ENCODE measurements around the gene IQCK. TPM values are rescaled to one million over a fixed set of nuclear protein-coding genes. Genes with fewer than 3 reads are reported as not detected.

IQCK gene
- total and polyA plus RNA-seq, 2 donors (not counting 1 experiment from before 2014, with no cell fraction given), result 4.6 to 9.9 TPM

DNA sequence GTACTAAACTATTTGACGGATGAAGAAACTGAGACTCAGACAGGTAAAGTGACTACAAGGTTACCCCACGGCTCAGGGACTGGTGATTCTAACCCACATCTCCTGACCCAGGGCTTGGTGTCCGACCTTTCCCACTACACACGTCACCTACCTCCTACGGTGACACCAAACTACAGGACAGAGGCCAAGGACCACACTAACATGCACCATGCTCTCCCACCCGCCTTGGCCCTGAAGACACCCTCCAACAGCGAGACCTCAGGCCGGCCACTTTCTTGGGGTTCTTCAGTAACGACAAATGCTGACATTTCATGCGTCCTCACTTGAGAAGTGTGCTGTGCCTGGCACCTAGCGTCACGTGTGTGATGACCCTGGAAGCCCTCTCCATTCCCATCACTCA is 6.4 kb upstream of the IQCK start:
- H3K4me2 ChIP-seq (ENCODE audit: extremely low read depth, insufficient read depth, low read length), result no peak overlapping the region
- H3K4me1 ChIP-seq (ENCODE audit: control insufficient read depth, extremely low read depth, insufficient read depth, low read length), result no peaks in the 10 kb centered on the region
- no peaks in the 10 kb centered on the region for H3K9me3 ChIP-seq (ENCODE audit: control insufficient read depth, insufficient read depth, low read depth, low read length)
- H3K79me2 ChIP-seq (ENCODE audit: control insufficient read depth, insufficient read depth, low read length), result peaks cover 19% of the 10 kb centered on the region
- no peaks in the 10 kb centered on the region for H4K20me1 ChIP-seq (ENCODE audit: control insufficient read depth, extremely low read depth, insufficient read depth, low read length)
- no peak overlapping the region for H3K27ac ChIP-seq (ENCODE audit: insufficient read depth, low read length)
- no peak overlapping the region for H3K4me3 ChIP-seq (replicated peaks in 1 of 4; ENCODE audit: control extremely low read depth in 1 of 4, insufficient read depth in 1 of 4, low read depth in 3 of 4, low read length in 4 of 4)
- DNase-seq (ENCODE audit: low read depth in 2 of 2), result no peak
- no peak for TF ChIP-seq EZH2 (IDR thresholded peaks at IDR 0.05; ENCODE audit: low read length, missing control alignments)
- TF ChIP-seq, protein P1, sequence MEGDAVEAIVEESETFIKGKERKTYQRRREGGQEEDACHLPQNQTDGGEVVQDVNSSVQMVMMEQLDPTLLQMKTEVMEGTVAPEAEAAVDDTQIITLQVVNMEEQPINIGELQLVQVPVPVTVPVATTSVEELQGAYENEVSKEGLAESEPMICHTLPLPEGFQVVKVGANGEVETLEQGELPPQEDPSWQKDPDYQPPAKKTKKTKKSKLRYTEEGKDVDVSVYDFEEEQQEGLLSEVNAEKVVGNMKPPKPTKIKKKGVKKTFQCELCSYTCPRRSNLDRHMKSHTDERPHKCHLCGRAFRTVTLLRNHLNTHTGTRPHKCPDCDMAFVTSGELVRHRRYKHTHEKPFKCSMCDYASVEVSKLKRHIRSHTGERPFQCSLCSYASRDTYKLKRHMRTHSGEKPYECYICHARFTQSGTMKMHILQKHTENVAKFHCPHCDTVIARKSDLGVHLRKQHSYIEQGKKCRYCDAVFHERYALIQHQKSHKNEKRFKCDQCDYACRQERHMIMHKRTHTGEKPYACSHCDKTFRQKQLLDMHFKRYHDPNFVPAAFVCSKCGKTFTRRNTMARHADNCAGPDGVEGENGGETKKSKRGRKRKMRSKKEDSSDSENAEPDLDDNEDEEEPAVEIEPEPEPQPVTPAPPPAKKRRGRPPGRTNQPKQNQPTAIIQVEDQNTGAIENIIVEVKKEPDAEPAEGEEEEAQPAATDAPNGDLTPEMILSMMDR (conservative IDR thresholded peaks at IDR 0.05 in 1 of 2, IDR thresholded peaks at IDR 0.05 in 1 of 2; ENCODE audit: low read depth in 1 of 2, low read length in 2 of 2), result no peak
- H3K9ac ChIP-seq (ENCODE audit: insufficient read depth, low read length), result no peak overlapping the region
- peaks cover 19% of the 10 kb centered on the region for H3K36me3 ChIP-seq (ENCODE audit: control insufficient read depth, insufficient read depth, low read length)
- H2AFZ ChIP-seq (ENCODE audit: low read length), result no peak overlapping the region
- no peaks in the 10 kb centered on the region for H3K27me3 ChIP-seq (ENCODE audit: control insufficient read depth, insufficient read depth, low read length)

DNA sequence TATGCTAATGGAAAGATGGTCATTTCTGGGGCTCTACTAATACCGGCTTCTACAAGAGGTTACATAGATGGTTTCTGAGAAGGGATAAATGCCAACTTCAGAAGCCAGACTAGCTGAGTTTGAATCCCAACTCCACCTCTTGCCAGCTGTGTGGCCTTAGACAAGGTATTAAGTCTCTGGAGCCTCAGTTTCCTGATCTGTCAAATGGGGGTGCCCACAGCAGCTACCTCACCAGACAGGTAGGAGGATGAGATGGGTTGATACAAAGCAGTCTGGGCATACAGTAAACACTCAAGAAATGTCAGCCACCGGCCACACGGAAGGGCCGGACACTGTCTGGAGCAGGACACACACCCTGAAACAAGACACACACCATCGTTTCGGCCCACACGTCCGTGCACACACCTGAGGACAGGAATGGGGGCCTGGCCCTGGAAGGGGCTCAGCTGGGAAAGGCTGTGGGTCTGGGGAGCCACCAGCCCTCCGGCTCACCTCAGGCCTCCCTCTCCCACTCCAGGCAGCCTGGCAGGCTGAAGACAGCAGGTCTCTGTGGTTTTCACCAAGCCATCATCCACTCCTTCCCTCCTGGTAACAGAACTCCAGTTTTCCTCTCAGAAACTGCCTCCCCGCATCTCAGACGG is 5.5 kb upstream of the IQCK start:
- H3K9ac ChIP-seq (ENCODE audit: insufficient read depth, low read length), result no peak overlapping the region
- no peaks in the 10 kb centered on the region for H3K27me3 ChIP-seq (ENCODE audit: control insufficient read depth, insufficient read depth, low read length)
- H3K36me3 ChIP-seq (ENCODE audit: control insufficient read depth, insufficient read depth, low read length), result peaks cover 17% of the 10 kb centered on the region
- H3K79me2 ChIP-seq (ENCODE audit: control insufficient read depth, insufficient read depth, low read length), result peaks cover 26% of the 10 kb centered on the region
- no peak overlapping the region for H2AFZ ChIP-seq (ENCODE audit: low read length)
- no peak overlapping the region for H3K27ac ChIP-seq (ENCODE audit: insufficient read depth, low read length)
- H3K4me1 ChIP-seq (ENCODE audit: control insufficient read depth, extremely low read depth, insufficient read depth, low read length), result no peaks in the 10 kb centered on the region
- no peak overlapping the region for H3K4me3 ChIP-seq (replicated peaks in 1 of 4; ENCODE audit: control extremely low read depth in 1 of 4, insufficient read depth in 1 of 4, low read depth in 3 of 4, low read length in 4 of 4)
- no peak overlapping the region for H3K4me2 ChIP-seq (ENCODE audit: extremely low read depth, insufficient read depth, low read length)
- DNase-seq (ENCODE audit: low read depth in 2 of 2), result no peak
- no peak for TF ChIP-seq EZH2 (IDR thresholded peaks at IDR 0.05; ENCODE audit: low read length, missing control alignments)
- TF ChIP-seq, protein P1 (conservative IDR thresholded peaks at IDR 0.05 in 1 of 2, IDR thresholded peaks at IDR 0.05 in 1 of 2; ENCODE audit: low read depth in 1 of 2, low read length in 2 of 2), result no peak
- H3K9me3 ChIP-seq (ENCODE audit: control insufficient read depth, insufficient read depth, low read depth, low read length), result no peaks in the 10 kb centered on the region
- no peaks in the 10 kb centered on the region for H4K20me1 ChIP-seq (ENCODE audit: control insufficient read depth, extremely low read depth, insufficient read depth, low read length)

DNA sequence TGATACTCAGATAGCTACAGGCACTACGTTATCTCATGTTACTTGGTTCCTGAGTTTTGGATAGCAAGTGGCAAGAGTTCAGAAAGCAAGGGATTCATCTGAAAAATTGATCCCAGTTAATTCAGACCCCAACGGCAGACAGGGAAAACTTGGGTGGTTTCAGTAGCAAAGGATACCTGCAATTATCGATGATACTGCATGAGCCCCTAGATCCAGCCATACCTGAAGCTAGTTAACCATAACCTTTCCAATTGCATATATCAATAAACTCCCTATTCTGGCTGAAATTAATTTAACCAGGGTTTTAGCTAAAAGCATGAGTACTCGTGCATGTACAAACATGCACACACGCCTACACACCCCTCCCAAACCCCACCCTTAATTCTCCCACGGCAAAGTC is 4.4 kb upstream of the IQCK start:
- Histone ChIP-seq H3K9ac (ENCODE audit: insufficient read depth, low read length) (no peak overlapping the region), H2AFZ (ENCODE audit: low read length) (no peak overlapping the region), H3K79me2 (ENCODE audit: control insufficient read depth, insufficient read depth, low read length) (peaks cover 27% of the 10 kb centered on the region), H3K4me1 (ENCODE audit: control insufficient read depth, extremely low read depth, insufficient read depth, low read length) (no peaks in the 10 kb centered on the region), H4K20me1 (ENCODE audit: control insufficient read depth, extremely low read depth, insufficient read depth, low read length) (no peaks in the 10 kb centered on the region), H3K36me3 (ENCODE audit: control insufficient read depth, insufficient read depth, low read length) (peaks cover 17% of the 10 kb centered on the region), H3K27me3 (ENCODE audit: control insufficient read depth, insufficient read depth, low read length) (no peaks in the 10 kb centered on the region), H3K9me3 (ENCODE audit: control insufficient read depth, insufficient read depth, low read depth, low read length) (no peaks in the 10 kb centered on the region), H3K27ac (ENCODE audit: insufficient read depth, low read length) (no peak overlapping the region), H3K4me2 (ENCODE audit: extremely low read depth, insufficient read depth, low read length) (no peak overlapping the region), H3K4me3 (replicated peaks in 1 of 4; ENCODE audit: control extremely low read depth in 1 of 4, insufficient read depth in 1 of 4, low read depth in 3 of 4, low read length in 4 of 4) (no peak overlapping the region)
- no peak for DNase-seq (ENCODE audit: low read depth in 2 of 2)
- TF ChIP-seq, protein P1 (conservative IDR thresholded peaks at IDR 0.05 in 1 of 2, IDR thresholded peaks at IDR 0.05 in 1 of 2; ENCODE audit: low read depth in 1 of 2, low read length in 2 of 2), result no peak
- no peak for TF ChIP-seq EZH2 (IDR thresholded peaks at IDR 0.05; ENCODE audit: low read length, missing control alignments)

All from fibroblast of lung (primary cell).